Stimulated activated CD4-positive, alpha-beta T cell treated with anti-CD3 and anti-CD28 coated beads, TNF-alpha, amount 100 ng/mL, for 48 hours (primary cell): ENCODE measurements around the gene SEMA4G.

Experiments
- DNase-seq, 3 donors: peaks; one replicate each; pipeline ENCODE4 v3.0.0-alpha.2; 2020; ENCODE audit warnings: low read depth in 3 of 3

Gene SEMA4G

GRCh38 chr10:100986952-100987684 is 17.8 kb downstream of the SEMA4G start, which contains the start of the genes MRPL43 and TWNK:
TSS of gene MRPL43 (minus strand) at chr10:100987497. CDS start at chr10:100987443, 54 bp downstream.
TSS of gene TWNK (plus strand) at chr10:100987543. CDS start at chr10:100988211, 668 bp downstream.
- peak; percentile 70 to 86 (median 73) for DNase-seq

DNA sequence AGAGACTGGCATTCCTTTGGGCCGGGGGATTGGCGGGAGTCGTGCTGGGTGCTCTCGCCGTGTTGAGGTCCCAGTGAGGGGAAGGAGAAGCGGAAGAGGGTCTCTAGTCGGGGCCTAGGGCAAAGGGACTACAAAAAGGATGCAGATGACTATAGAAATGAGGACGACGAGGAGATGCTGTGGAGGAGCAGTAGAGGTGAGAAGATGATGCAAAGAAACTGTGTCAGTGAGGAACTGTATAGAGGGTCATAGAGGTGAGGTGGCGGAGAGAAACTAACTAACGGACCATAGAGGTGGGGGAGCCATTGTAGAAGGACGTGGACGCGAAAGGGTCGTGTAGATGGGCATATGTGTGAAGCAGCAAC is 18.4 kb downstream of the SEMA4G start:
- no peak for DNase-seq

GRCh38 chr10:100988166-100988565 is 18.9 kb downstream of the SEMA4G start:
- no peak for DNase-seq

GRCh38 chr10:100989088-100989487 is 19.8 kb downstream of the SEMA4G start:
- DNase-seq: no peak

DNA sequence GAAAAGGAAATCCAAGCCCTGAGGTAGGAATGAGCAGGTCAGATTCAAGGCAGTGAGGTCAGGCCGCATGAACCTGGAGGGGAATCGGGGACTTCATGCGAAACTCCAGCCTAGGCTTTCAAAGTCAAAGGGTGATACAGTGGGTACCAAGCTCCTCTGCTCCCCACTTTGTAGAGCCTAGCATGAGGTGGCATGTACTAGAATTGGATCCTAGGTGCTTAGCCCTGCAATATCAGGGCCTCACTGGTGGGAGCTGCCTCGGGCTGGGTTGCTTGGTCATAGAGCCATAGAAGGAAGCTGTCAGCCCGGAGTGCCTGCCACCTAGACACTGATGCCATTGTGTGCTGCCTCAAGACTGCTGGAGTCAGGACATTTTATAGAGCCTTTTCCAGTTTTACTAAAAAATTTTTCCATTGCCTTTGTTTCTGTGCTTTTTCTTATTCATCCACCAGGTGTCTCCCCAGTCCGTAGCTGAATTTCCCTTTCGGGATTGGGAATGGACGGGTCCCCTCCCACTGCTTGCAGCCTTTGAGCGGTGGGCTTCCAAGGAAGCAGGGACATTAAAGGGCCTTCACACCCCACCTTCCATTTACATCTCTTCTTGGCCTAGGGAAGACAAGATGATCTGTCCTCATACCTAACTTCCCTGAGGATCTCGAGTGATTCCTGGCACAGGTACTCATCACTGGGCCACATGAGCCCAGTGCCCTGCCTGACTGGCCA is 24.8 kb downstream of the SEMA4G start:
- no peak for DNase-seq

DNA sequence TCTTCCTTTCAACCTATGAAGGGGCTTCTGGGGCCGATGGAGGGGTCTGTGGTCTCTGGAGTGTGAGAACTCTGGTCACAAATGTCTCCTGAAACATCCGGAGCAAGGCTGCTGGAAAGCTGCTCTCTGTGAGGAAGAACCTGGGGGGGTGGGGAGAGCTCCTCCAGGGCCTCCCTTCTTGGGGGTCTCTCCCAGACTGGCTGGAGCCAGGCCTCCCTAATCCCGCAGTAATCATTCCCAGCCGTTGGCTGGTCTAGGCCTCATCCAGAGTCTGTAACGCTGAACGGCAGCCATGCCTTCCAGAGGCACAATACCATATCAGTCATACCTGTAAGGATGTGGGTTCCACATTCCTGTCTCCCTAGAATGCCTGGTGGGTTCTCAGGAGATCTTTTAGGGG is 25.9 kb downstream of the SEMA4G start:
- DNase-seq: no peak

GRCh38 chr10:100996678-100997359 is 27.5 kb downstream of the SEMA4G start:
- DNase-seq: no peak

DNA sequence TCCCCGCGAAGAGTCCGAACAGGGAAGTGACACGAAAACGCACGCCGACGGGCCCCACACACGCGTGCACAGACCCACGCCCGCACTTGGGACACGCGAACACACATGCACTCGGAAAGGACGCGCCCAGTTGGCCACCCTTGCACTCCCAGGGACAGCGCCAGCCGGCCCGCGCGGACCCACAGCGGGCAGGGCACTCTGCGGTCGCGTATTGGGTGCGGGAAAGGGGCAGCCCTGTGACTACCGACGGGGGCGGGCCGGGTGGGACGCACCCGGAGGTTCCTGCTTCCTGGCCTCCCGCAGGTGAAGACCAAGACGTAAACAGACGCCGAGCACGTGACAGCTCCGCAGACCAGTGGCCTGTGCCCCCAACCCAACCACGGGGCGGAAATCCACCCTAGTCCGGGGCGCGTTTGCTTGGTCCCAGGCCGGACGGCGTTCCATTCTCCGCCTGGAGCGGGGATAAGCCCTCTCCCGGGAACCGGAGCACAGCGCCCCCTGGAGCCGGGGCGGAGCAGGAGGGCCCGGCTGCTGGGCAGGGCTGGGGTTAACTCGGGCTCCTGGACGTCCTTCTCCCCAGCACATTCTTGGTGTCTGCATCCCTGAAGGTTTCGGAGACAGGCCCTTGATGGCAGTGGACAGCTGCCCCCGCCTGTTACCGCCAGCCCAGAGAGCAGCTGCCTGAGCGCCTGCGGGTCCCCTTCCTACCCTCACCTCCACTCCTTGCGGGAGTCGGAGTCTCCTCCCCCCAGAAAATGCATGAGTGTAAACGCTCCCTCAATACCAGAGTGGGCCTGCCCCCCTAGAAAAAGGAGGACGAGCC is 28.3 kb downstream of the SEMA4G start:
- peak; percentile 32 to 78 (median 51) for DNase-seq

- peak in 2 of 3 donors; percentile 26 to 70 for DNase-seq
Observed at GRCh38 chr10:100998183-100998990, 29.1 kb downstream of the SEMA4G start.

DNA sequence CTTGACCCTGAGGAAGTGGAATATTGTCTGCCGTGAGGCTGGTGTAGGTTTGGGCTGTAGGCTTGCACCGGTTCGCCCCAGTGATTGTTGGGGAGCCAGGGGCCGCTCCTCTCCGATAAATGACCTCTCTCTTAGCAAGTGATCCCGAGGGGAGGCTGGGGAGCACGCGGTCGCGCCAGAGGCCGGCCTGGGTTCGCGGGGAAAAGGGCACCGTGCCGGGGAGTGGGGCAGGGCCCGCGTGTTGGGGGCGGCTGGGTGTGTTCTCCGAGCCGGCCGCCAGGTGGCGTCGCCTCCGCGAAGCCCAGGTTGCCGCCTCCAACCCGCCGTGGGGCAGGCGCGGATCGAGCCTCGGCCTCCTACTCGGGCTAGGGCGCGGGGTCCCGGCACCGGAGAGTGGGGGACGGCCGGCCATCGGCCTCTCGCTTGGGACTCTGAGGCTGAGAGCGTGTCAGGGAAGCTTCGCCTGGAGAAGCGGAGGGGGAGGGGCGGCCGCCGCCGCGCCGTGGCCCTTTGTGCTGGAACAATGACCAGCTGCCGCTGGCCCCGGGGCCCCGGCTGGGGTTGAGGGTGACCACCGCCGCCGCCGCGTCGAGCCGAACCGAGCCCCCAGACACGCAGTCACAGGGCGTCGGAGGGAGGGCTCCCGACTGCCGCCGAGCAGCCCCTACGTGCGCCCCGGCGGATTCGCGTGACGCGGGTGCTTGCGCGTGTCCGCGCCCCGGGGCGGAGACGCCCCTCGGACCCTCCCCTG is 29.9 kb downstream of the SEMA4G start:
- peak; percentile 47 to 68 (median 50) for DNase-seq

DNA sequence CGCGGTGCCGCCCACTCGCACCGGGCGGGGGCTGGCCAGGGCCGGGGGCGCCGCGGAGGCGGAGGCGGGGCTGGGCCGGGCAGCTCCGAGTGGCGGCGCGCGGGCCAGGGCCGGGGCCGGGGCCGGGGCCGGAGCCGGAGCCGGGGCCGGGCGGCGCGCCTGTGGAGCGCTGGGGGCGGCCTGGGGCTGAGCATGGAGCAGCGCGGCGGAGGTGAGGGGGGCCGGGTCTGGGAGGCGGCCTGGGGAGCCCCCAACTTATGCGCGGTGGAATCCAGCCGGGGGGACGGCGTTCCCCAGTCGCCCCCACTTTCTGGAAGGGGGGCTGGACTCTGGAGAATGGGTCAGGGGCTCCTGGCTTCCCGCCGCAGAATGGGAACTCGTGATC is 30.4 kb downstream of the SEMA4G start, which contains the start of gene LZTS2:
TSS of gene LZTS2 (plus strand) at position 67 of the 385 bp plus-strand sequence. CDS start 2,731 bp downstream, outside the sequence.
- DNase-seq: no peak

DNA sequence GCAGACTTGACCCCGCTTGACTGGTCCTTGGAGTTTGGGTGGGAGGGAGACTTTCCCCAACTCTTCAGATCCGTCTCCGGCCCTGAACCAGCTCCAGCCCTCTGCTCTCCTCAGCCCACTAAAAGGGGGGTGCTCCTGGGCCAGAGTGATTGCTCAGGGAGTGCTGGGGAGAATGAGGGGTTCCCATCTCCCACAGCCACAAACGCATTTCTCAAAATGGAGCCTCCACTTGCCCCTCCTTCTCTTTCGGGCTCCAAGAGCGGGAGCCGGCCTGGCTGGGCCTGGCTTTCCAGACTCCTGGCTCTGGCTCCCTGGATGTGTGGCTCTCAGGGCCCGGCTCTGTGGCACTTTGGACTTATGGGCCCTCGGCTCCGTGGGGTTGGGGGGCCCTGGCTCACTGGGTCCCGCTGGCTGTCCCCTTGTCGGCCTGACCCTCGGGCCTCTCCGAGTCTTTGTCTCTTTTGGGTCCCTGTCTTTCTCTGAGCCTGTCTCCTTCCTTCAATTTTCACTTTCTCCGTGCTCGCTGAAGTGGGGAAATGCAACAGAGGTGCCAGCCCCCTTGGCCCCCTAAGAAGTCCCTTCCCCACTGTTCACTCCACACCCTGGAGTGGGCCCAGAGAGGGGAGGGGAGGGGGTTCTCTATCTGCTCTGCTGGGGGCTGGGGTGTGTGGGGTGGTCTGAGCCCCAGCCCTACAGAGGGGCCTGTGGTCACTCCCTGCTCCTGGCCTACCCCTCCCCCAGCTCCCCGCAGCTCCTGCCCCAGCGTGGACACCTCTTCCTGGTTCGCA is 31.0 kb downstream of the SEMA4G start:
- no peak for DNase-seq

- no peak for DNase-seq
Observed at GRCh38 chr10:101000915-101001658, 31.8 kb downstream of the SEMA4G start.

DNA sequence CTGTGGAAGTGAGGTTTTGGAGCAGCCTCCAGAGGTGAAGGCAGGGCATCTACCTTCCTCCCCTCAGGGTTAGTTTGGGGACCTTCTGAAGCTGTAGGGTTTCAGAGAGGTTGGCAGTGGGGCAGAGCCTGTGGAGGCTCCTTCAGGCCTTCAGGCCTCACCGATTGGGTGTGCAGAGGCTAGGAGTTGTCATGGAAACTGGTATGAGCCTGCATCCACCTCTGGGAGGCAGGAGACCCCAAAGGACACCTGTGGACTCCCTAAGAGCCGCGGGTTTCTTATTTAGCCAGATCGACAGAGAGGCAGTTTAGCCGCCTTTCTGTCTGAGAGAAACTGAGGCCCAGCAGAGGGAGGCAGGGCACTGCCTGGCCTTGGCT is 32.3 kb downstream of the SEMA4G start:
- DNase-seq: no peak

DNA sequence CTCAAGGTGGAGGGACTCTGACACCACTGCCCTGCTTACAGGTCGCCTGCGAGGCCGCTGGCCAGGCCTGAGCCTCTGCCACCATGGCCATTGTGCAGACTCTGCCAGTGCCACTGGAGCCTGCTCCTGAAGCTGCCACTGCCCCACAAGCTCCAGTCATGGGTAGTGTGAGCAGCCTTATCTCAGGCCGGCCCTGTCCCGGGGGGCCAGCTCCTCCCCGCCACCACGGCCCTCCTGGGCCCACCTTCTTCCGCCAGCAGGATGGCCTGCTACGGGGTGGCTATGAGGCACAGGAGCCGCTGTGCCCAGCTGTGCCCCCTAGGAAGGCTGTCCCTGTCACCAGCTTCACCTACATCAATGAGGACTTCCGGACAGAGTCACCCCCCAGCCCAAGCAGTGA is 33.2 kb downstream of the SEMA4G start:
- no peak for DNase-seq

DNA sequence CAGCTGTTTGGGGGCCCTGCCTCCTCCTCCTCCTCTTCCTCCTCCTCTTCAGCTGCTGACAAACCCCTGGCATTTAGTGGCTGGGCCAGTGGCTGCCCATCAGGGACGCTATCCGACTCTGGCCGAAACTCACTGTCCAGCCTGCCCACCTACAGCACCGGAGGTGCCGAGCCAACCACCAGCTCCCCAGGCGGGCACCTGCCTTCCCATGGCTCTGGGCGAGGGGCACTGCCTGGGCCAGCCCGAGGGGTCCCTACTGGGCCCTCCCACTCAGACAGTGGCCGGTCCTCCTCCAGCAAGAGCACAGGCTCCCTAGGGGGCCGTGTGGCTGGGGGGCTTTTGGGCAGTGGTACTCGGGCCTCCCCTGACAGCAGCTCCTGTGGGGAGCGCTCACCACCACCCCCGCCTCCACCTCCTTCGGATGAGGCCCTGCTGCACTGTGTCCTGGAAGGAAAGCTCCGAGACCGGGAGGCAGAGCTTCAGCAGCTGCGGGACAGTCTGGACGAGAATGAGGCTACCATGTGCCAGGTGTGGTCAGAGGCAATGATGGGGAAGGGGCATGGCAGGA is 34.4 kb downstream of the SEMA4G start:
- no peak for DNase-seq

DNA sequence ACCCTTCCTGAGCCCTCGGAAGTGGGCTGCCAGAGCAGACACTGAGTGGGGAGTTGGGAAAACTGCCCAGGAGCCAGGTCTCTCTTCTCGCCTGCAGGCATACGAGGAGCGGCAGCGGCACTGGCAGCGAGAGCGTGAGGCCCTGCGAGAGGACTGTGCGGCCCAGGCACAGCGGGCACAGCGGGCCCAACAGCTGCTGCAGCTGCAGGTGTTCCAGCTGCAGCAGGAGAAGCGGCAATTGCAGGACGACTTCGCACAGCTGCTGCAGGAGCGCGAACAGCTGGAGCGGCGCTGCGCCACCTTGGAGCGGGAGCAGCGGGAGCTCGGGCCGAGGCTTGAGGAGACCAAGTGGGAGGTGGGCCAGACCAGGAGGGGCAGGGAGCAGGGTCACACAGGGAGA is 36.1 kb downstream of the SEMA4G start:
- no peak for DNase-seq
